ENCODE results near the gene GMEB1.

DNA sequence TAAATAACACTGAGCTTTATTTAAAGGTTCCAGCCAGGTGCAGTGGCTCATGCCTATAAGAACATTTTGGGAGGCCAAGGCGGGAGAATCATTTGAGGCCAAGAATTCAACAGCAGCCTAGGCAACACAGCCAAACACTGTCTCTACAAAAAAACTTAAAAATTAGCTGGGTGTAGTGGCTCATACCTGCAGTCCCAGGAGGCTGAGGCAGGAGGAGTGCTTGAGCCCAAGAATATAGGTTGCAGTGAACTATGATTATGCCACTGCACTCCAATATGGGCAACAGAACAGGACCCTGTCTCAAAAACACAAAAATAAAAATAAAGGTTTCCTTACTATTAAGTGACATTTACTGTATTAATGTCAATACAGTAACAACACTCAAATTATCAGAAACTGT lies 27.8 kb upstream of the GMEB1 start:
- TF ChIP-seq POLR2A (IDR thresholded peaks at IDR 0.05; ENCODE audit: low read length) (no peak), GATA1 (IDR thresholded peaks at IDR 0.05; ENCODE audit: low read depth, low read length) (no peak)
